GM18861 (cell line): ENCODE data around the gene SPAAR.

Experiments
- ATAC-seq: cut with Tn5 transposase; IDR thresholded peaks from one replicate; pipeline ENCODE4 v1.9.1; 2021; ENCODE audit not compliant: unreplicated experiment

The SPAAR gene

GRCh38 chr9:35945341-35946018, 36.2 kb downstream of the SPAAR start:
- ATAC-seq: no peak

GRCh38 chr9:35948451-35948850, 39.2 kb downstream of the SPAAR start:
- ATAC-seq: no peak

- ATAC-seq: no peak
Measured at GRCh38 chr9:35948901-35949318, 39.6 kb downstream of the SPAAR start.

DNA sequence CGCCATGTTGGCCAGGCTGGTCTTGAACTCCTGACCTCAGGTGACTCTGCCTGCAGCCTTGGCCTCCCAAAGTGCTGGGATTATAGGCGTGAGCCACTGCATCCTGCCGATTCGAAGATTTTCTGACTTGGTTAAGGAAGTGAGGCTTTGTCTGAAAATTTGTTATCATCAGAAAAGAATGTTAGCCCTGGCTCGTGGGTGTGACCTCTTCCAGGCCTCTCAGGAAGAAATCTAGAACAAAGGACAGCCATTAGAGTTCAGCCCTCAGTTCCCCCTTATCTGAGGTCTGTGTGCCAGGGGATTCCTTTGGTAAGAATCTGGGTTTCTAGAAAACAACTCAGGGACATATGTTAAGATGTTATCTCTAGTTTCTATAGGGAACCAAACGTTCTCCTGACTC, 42.4 kb downstream of the SPAAR start:
- no peak for ATAC-seq

DNA sequence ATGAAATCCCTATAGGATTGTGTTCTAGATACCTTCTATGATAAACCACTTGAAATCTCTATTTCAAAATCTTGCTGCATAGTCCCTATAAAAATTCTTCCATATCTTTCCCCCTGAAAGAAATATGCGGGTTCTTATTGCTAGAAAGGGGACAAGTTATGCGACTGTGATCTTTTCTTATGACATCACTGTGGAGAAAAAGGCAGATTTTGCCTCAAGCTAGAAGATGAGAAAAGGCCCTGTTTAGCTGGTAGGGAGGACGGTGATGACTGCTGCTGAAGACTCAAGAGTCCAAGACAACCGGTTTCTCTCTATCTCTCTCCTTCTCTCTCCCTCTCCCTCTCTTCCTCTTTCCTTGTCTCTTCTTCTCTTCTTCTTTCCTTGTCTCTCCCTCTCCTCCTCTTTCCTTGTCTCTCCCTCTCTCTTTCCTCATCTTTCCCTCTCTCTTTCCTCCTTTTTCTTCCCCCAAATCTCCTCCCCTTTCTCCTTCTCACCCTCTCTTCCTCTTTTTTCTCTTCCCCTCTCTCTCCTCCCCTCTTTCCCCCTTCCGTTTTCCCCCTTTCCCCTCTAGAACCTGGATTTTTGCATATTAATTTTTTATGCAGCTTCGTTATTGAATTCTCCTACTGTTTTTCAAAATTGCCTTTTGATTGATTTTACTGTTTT, 43.4 kb downstream of the SPAAR start:
- no peak for ATAC-seq

- no peak for ATAC-seq
Measured at GRCh38 chr9:35954942-35955546, 45.8 kb downstream of the SPAAR start.

DNA sequence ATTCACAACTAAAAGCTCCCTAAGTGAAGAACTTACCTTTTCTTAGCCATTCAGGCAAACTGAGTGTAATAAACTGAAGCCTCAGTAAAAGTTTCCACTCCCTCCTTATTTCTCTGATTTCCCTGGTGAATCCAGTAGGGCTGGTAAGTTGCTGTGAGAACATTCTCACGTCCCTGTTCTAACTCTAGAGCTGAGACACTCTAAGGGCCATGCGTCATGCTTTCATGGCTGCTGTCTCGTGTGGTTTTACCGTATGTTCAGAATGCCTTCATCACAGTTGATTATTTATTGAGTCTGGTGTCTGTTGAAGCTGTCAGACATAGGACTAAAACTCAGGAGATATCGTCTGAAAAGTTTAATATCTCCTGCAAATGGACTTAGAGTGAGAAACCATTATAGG, 47.4 kb downstream of the SPAAR start:
- ATAC-seq: no peak

DNA sequence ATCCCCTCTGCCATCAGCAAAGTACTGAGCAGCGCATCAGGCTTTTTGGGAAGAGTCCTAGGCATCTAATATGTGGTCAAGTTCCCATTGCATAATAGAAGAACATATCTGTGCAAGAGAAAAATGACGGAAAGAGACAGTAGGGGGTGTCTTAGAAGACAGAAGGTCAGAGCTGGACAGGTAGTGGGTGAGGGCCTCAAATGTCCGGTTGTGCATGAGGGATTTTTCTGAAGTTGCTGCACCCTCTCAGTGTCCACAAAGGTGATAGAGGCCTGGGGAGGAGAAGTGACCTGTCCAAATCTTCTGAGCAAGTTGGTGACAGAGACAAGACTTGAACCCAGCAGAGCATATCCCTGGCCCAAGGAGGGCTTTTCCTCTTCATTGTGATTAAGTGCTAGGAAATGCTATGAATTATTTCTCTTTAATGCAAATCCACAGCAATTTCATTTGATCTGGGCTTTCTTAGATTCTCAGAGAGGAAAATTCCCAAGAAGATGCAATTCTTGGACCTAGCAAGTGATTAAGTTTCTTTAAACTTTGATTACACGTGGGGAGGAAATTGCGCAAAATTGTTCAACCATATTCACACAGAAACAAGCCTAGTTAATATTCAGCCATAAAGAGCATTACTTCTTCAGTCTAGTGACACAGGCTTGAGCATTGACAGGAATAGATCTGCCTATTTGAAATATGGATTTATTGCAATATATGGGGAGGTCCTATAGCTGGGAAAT, 49.0 kb downstream of the SPAAR start, which contains the start of gene OR2S2:
OR2S2 (minus strand) TSS at position 51 of the 734 bp plus-strand sequence. CDS start 56 bp downstream, outside the sequence.
- no peak for ATAC-seq

GRCh38 chr9:35960039-35960655, 50.9 kb downstream of the SPAAR start:
- ATAC-seq: no peak
